Adipocyte (in vitro differentiated cells): ENCODE measurements around the gene ARSI.
A peak's percentile ranks its signal among the peaks of the same experiment; 100 is the strongest.

Experiments used
- DNase-seq: peaks from one replicate; pipeline ENCODE4 v3.0.0-alpha.2; 2015; ENCODE audit warnings: low read depth
- H3K27me3 ChIP-seq: replicated peaks from 2 replicates; pipeline ENCODE4 v1.7.0; 2013; ENCODE audit warnings: mild to moderate bottlenecking, low read length, moderate library complexity; ENCODE audit not compliant: control insufficient read depth, insufficient read depth
- H3K36me3 ChIP-seq: 2 replicates; pipeline ENCODE4 v1.7.0; 2013; ENCODE audit warnings: low read length, mild to moderate bottlenecking, moderate library complexity; ENCODE audit not compliant: control insufficient read depth, insufficient read depth, severe bottlenecking
- H3K4me1 ChIP-seq: 2 replicates; pipeline ENCODE4 v1.7.0; 2013; ENCODE audit warnings: mild to moderate bottlenecking, low read length, moderate library complexity; ENCODE audit not compliant: control insufficient read depth, insufficient read depth
- H3K4me3 ChIP-seq: 2 replicates; pipeline ENCODE4 v1.7.0; 2013; ENCODE audit warnings: mild to moderate bottlenecking, low read length, moderate library complexity
- H3K9ac ChIP-seq: 2 replicates; pipeline ENCODE4 v1.7.0; 2013; ENCODE audit warnings: mild to moderate bottlenecking, low read length, moderate library complexity
- H3K9me3 ChIP-seq: 2 replicates; pipeline ENCODE4 v1.7.0; 2013; ENCODE audit warnings: mild to moderate bottlenecking, low read length, moderate library complexity; ENCODE audit not compliant: control insufficient read depth

ARSI gene

GRCh38 chr5:150340614-150341255 is 38.0 kb upstream of the ARSI start:
- Histone ChIP-seq H3K4me1 (no peaks in the 10 kb centered on the region), H3K27me3 (no peaks in the 10 kb centered on the region), H3K4me3 (no peak overlapping the region), H3K9ac (no peak overlapping the region), H3K36me3 (no peaks in the 10 kb centered on the region), H3K9me3 (no peaks in the 10 kb centered on the region)
- DNase-seq: no peak

- Histone ChIP-seq H3K27me3 (no peaks in the 10 kb centered on the region), H3K4me1 (no peaks in the 10 kb centered on the region), H3K9ac (no peak overlapping the region), H3K9me3 (no peaks in the 10 kb centered on the region), H3K36me3 (no peaks in the 10 kb centered on the region), H3K4me3 (no peak overlapping the region)
- DNase-seq: no peak
These were observed 37.1 kb upstream of the ARSI start for GRCh38 chr5:150339841-150340240.

GRCh38 chr5:150339165-150339564 is 36.5 kb upstream of the ARSI start:
- Histone ChIP-seq H3K4me3 (no peak overlapping the region), H3K4me1 (no peaks in the 10 kb centered on the region), H3K36me3 (no peaks in the 10 kb centered on the region), H3K9me3 (no peaks in the 10 kb centered on the region), H3K9ac (no peak overlapping the region), H3K27me3 (no peaks in the 10 kb centered on the region)
- DNase-seq: no peak

GRCh38 chr5:150338546-150338945 is 35.8 kb upstream of the ARSI start:
- Histone ChIP-seq H3K4me3 (no peak overlapping the region), H3K36me3 (no peaks in the 10 kb centered on the region), H3K4me1 (no peaks in the 10 kb centered on the region), H3K9me3 (no peaks in the 10 kb centered on the region), H3K9ac (no peak overlapping the region), H3K27me3 (no peaks in the 10 kb centered on the region)
- no peak for DNase-seq

- H3K4me1 ChIP-seq: no peaks in the 10 kb centered on the region
- H3K27me3 ChIP-seq: no peaks in the 10 kb centered on the region
- H3K4me3 ChIP-seq: no peak overlapping the region
- H3K36me3 ChIP-seq: no peaks in the 10 kb centered on the region
- no peak overlapping the region for H3K9ac ChIP-seq
- peak; percentile 15 for DNase-seq
- H3K9me3 ChIP-seq: no peaks in the 10 kb centered on the region
These were observed 33.1 kb upstream of the ARSI start for GRCh38 chr5:150335778-150336177.

GRCh38 chr5:150333400-150333799 is 30.7 kb upstream of the ARSI start:
- Histone ChIP-seq H3K4me1 (peaks cover 18% of the 10 kb centered on the region), H3K36me3 (no peaks in the 10 kb centered on the region), H3K4me3 (no peak overlapping the region), H3K9ac (no peak overlapping the region), H3K27me3 (no peaks in the 10 kb centered on the region), H3K9me3 (no peaks in the 10 kb centered on the region)
- no peak for DNase-seq

GRCh38 chr5:150329881-150330876 is 27.5 kb upstream of the ARSI start:
- peaks cover 4% of the 10 kb centered on the region for H3K27me3 ChIP-seq
- H3K4me1 ChIP-seq: peaks cover 20% of the 10 kb centered on the region
- H3K9me3 ChIP-seq: no peaks in the 10 kb centered on the region
- no peak overlapping the region for H3K4me3 ChIP-seq
- no peak for DNase-seq
- H3K36me3 ChIP-seq: no peaks in the 10 kb centered on the region
- H3K9ac ChIP-seq: no peak overlapping the region

- Histone ChIP-seq H3K4me1 (peaks cover 20% of the 10 kb centered on the region), H3K36me3 (no peaks in the 10 kb centered on the region), H3K9me3 (no peaks in the 10 kb centered on the region), H3K4me3 (no peak overlapping the region), H3K9ac (no peak overlapping the region), H3K27me3 (peaks cover 4% of the 10 kb centered on the region)
- DNase-seq: no peak
These were observed 26.3 kb upstream of the ARSI start for GRCh38 chr5:150329038-150329437.

- Histone ChIP-seq H3K9ac (no peak overlapping the region), H3K4me3 (no peak overlapping the region), H3K9me3 (no peaks in the 10 kb centered on the region), H3K4me1 (peaks cover 20% of the 10 kb centered on the region), H3K36me3 (no peaks in the 10 kb centered on the region), H3K27me3 (peaks cover 4% of the 10 kb centered on the region)
- no peak for DNase-seq
These were observed 25.8 kb upstream of the ARSI start for GRCh38 chr5:150328515-150328914.

- no peak overlapping the region for H3K9ac ChIP-seq
These were observed 24.4 kb upstream of the ARSI start for GRCh38 chr5:150327139-150327538.

GRCh38 chr5:150326707-150327106 is 24.0 kb upstream of the ARSI start:
- no peaks in the 10 kb centered on the region for H3K9me3 ChIP-seq
- H3K27me3 ChIP-seq: peaks cover 4% of the 10 kb centered on the region
- no peak for DNase-seq
- no peak overlapping the region for H3K9ac ChIP-seq
- no peak overlapping the region for H3K4me3 ChIP-seq
- peaks cover 20% of the 10 kb centered on the region for H3K4me1 ChIP-seq
- no peaks in the 10 kb centered on the region for H3K36me3 ChIP-seq

More at GRCh38 chr5:150327139-150327538, 24.4 kb upstream of the ARSI start:
- Histone ChIP-seq H3K36me3 (no peaks in the 10 kb centered on the region), H3K27me3 (peaks cover 4% of the 10 kb centered on the region), H3K4me1 (peaks cover 20% of the 10 kb centered on the region), H3K9me3 (no peaks in the 10 kb centered on the region), H3K4me3 (no peak overlapping the region)
- no peak for DNase-seq
